ENCODE measurements around the gene LMF1. TPM values are rescaled to one million over a fixed set of nuclear protein-coding genes. Genes with fewer than 3 reads are reported as not detected.

LMF1 gene
- total RNA-seq, 2 experiments from 2014 or later: 21.3 to 22.6 TPM

DNA sequence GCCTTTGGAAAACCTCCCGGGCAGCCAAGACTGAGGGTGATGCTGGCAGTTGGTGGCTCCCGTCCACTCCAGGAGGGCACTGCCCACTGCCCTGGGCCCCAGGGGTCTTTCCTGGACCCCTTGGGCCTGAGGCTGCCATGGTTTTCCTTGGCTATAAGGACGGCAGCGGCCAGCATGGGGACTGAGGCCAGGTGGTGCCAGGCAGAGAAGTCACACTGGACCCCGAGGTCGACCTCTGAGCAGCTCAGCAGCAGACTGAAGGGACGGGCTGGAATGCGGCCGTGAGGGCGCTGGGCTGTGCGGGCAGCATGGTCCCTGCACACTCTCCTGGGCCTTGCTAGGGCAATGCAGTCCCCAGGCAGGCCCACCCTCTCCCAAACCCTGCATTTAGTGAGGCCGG, 114.7 kb downstream of the LMF1 start:
- Mint-ChIP-seq H3K27ac (no peak overlapping the region), H3K4me1 (no peaks in the 10 kb centered on the region), H3K27me3 (no peaks in the 10 kb centered on the region), H3K9me3 (peaks cover 11% of the 10 kb centered on the region), H3K36me3 (ENCODE audit: low read depth) (peaks cover 19% of the 10 kb centered on the region), H3K4me3 (no peak overlapping the region)
- CTCF ChIA-PET: no interaction called here
- no peak for DNase-seq
- POLR2A ChIA-PET: no interaction called here

DNA sequence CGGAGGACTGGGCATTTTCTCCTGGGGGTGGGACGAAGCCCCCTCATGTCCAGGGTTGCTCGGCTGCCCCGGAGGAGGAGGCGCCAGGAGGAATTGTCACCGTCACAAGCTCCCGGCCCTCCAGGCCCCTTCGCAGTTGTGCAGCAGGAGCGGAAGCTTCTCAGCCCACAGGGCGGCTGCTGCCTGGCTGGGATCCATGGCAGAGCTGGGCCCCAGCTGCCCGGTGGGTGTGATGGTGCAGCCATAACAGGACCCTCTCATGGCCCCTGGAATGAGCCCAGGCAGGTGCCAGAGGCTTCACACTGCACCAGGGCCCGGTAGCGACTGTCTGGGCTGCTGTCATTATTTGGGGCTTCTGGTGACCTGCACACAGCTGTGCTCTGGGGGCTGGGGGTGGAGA, 115.3 kb downstream of the LMF1 start:
- Mint-ChIP-seq H3K36me3 (ENCODE audit: low read depth) (peaks cover 17% of the 10 kb centered on the region), H3K27me3 (no peaks in the 10 kb centered on the region), H3K27ac (no peak overlapping the region), H3K4me3 (no peak overlapping the region), H3K9me3 (peaks cover 15% of the 10 kb centered on the region), H3K4me1 (no peaks in the 10 kb centered on the region)
- DNase-seq: no peak
- POLR2A ChIA-PET: no interaction called here
- CTCF ChIA-PET: no interaction called here

DNA sequence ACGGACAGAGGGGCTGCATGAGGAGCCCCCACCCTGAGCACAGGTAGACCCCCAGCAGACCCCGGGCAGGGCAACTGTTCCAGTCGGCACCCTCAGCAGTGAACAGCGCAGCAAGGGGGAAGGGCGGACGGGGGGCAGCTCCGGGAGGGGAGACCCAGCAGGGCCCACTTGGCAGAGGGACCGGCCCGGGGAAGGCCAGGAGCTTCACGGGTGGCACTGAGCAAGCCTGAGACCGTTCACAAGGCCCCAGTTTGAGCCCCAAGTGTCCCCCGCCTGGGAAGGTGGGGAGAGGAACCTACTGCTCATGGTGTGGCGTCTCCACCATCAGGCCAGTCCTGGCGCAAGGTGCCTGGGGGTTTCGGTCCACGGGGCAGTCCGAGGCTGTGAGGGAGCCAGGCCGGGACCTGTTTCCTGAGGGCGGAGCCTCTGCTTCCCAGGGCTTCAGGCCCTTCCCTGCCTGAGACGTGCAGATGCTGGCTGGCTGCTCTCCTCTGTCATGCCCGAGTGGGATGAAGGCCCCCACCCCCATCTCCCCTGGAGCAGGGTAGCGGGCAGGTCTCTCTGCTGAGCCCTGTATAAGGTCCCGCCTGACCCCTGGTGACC, 115.9 kb downstream of the LMF1 start:
- H3K4me1 Mint-ChIP-seq: no peaks in the 10 kb centered on the region
- POLR2A ChIA-PET: no interaction called here
- DNase-seq: no peak
- no peaks in the 10 kb centered on the region for H3K27me3 Mint-ChIP-seq
- peaks cover 20% of the 10 kb centered on the region for H3K9me3 Mint-ChIP-seq
- H3K27ac Mint-ChIP-seq: no peak overlapping the region
- H3K36me3 Mint-ChIP-seq (ENCODE audit: low read depth): peaks cover 22% of the 10 kb centered on the region
- no peak overlapping the region for H3K4me3 Mint-ChIP-seq
- CTCF ChIA-PET: no interaction called here

- DNase-seq: no peak
- POLR2A ChIA-PET: no interaction called here
- H3K9me3 Mint-ChIP-seq: peaks cover 19% of the 10 kb centered on the region
- H3K4me3 Mint-ChIP-seq: no peak overlapping the region
- H3K27ac Mint-ChIP-seq: no peak overlapping the region
- no peaks in the 10 kb centered on the region for H3K27me3 Mint-ChIP-seq
- CTCF ChIA-PET: no interaction called here
- H3K36me3 Mint-ChIP-seq (ENCODE audit: low read depth): peaks cover 21% of the 10 kb centered on the region
- H3K4me1 Mint-ChIP-seq: no peaks in the 10 kb centered on the region
Measured at GRCh38 chr16:853981-854807, 116.6 kb downstream of the LMF1 start.

DNA sequence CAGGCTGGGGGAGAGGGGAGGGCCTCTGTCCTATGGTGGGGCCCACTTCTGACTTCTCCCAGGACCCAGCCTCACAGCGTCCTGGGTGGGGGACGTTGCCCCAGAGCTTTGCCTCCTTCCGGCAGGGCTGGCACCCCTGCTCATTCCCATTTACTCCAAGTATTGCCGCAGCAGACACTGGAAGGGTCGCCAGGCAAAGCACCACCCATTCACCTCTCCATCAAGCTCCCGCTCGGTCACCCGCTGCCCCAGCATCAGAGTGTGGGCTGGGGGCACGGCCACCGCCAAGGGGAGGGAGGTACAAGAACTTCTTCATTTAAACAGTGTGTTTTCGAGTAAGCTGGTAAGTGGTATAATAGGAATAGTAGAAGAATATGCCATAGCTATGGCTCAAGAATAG, 117.5 kb downstream of the LMF1 start:
- Mint-ChIP-seq H3K4me3 (no peak overlapping the region), H3K27ac (no peak overlapping the region), H3K27me3 (no peaks in the 10 kb centered on the region), H3K9me3 (peaks cover 19% of the 10 kb centered on the region), H3K36me3 (ENCODE audit: low read depth) (peaks cover 21% of the 10 kb centered on the region), H3K4me1 (no peaks in the 10 kb centered on the region)
- no peak for DNase-seq
- ChIA-PET POLR2A (no interaction called here), CTCF (no interaction called here)

- POLR2A ChIA-PET: no interaction called here
- Mint-ChIP-seq H3K27ac (no peak overlapping the region), H3K27me3 (no peaks in the 10 kb centered on the region), H3K4me1 (no peaks in the 10 kb centered on the region), H3K36me3 (ENCODE audit: low read depth) (peaks cover 21% of the 10 kb centered on the region), H3K4me3 (no peak overlapping the region), H3K9me3 (peaks cover 19% of the 10 kb centered on the region)
- no peak for DNase-seq
- CTCF ChIA-PET: no interaction called here
Measured at GRCh38 chr16:852451-853185, 118.2 kb downstream of the LMF1 start.

GRCh38 chr16:851871-852270, 118.9 kb downstream of the LMF1 start:
- CTCF ChIA-PET: no interaction called here
- no peaks in the 10 kb centered on the region for H3K27me3 Mint-ChIP-seq
- POLR2A ChIA-PET: no interaction called here

GRCh38 chr16:851209-851810, 119.5 kb downstream of the LMF1 start:
- ChIA-PET POLR2A (no interaction called here), CTCF (no interaction called here)
- Mint-ChIP-seq H3K4me3 (no peak overlapping the region), H3K4me1 (no peaks in the 10 kb centered on the region), H3K9me3 (peaks cover 17% of the 10 kb centered on the region), H3K27ac (no peak overlapping the region), H3K36me3 (ENCODE audit: low read depth) (peaks cover 17% of the 10 kb centered on the region), H3K27me3 (no peaks in the 10 kb centered on the region)
- no peak for DNase-seq

More at GRCh38 chr16:851871-852270, 118.9 kb downstream of the LMF1 start:
- Mint-ChIP-seq H3K4me3 (no peak overlapping the region), H3K4me1 (no peaks in the 10 kb centered on the region), H3K36me3 (ENCODE audit: low read depth) (peaks cover 19% of the 10 kb centered on the region), H3K27ac (no peak overlapping the region), H3K9me3 (peaks cover 19% of the 10 kb centered on the region)
- no peak for DNase-seq

- no peaks in the 10 kb centered on the region for H3K27me3 Mint-ChIP-seq
- H3K36me3 Mint-ChIP-seq (ENCODE audit: low read depth): peaks cover 15% of the 10 kb centered on the region
- ChIA-PET POLR2A (no interaction called here), CTCF (no interaction called here)
- no peak overlapping the region for H3K27ac Mint-ChIP-seq
- no peaks in the 10 kb centered on the region for H3K4me1 Mint-ChIP-seq
- peaks cover 15% of the 10 kb centered on the region for H3K9me3 Mint-ChIP-seq
- DNase-seq: no peak
- H3K4me3 Mint-ChIP-seq: no peak overlapping the region
Measured at GRCh38 chr16:850668-851067, 120.1 kb downstream of the LMF1 start.

DNA sequence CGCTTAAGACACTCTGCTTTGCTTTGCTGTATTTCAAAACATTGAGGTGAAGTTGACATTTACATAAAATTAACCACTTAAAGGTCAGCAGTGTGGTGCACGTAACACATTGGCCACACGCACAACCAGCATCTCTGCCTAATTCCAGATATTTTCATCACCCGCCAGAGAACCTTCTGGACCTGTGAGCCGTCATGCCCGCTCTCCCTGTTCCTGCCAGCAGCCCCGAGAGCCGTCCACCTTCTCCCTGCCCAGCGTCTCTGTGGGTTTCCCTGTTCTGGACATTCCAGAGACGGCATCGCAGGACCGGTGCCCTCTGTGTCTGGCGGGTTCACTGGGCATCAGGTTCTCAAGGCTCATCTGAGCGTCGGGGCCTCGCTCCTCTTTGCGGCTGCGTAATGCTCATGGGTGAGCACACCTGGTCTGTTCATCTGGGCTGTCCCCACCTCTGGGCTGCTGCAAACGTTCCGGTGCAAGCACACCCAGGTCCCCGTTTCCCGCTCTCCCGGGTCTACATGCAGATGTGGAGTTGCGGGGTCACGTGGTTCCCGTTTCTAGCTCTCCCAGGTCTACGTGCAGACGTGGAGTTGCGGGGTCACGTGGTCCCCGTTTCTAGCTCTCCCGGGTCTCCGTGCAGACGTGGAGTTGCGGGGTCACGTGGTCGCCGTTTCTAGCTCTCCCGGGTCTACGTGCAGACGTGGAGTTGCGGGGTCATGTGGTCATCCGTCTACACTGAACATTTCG, 122.1 kb downstream of the LMF1 start:
- no peaks in the 10 kb centered on the region for H3K27me3 Mint-ChIP-seq
- ChIA-PET CTCF (no interaction called here), POLR2A (no interaction called here)
- H3K36me3 Mint-ChIP-seq (ENCODE audit: low read depth): peaks cover 14% of the 10 kb centered on the region
- H3K27ac Mint-ChIP-seq: no peak overlapping the region
- H3K9me3 Mint-ChIP-seq: peaks cover 14% of the 10 kb centered on the region
- no peak overlapping the region for H3K4me3 Mint-ChIP-seq
- no peak for DNase-seq
- no peaks in the 10 kb centered on the region for H3K4me1 Mint-ChIP-seq

DNA sequence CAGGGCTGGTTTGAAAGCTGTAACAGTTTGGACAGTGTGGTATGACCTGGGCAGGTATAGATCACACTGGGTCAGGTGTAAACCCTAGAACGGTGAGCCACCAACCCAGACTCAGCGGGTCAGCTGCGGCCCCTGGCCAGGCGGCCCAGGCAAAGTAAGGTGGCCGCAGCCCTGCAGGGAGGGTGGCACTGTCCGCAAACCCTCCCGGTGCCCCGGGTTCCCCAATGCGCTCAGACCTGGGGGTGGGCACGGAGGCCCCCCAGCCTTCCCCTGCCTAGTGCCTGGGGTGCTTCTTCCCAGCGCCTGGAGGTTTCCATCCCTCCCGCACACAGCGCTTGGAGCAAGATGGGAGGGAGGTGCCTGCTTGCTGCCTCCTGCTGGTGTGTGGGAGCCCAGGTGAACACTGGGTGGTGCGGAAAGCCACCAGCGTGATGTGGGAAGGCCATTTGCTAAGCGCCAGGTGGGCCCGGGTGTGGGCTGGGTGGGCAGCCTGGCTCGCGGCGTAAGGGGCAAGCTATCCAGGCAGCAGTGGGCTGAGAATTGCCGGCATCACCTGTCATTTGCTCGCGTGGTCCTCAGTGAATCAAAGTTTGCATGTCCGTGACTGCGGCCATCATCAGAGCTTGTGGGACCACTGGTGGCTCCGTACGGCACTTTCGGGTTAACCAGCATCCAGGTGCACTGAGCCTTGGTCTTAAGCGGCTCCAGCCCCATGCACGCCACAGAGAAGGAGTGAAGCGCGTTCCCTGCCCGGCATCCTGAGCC, 122.9 kb downstream of the LMF1 start:
- POLR2A ChIA-PET: no interaction called here
- Mint-ChIP-seq H3K4me3 (no peak overlapping the region), H3K9me3 (peaks cover 14% of the 10 kb centered on the region), H3K27me3 (no peaks in the 10 kb centered on the region), H3K4me1 (no peaks in the 10 kb centered on the region), H3K36me3 (ENCODE audit: low read depth) (peaks cover 10% of the 10 kb centered on the region), H3K27ac (no peak overlapping the region)
- DNase-seq: no peak
- CTCF ChIA-PET: no interaction called here

- no peaks in the 10 kb centered on the region for H3K4me1 Mint-ChIP-seq
- H3K4me3 Mint-ChIP-seq: no peak overlapping the region
- CTCF ChIA-PET: no interaction called here
- POLR2A ChIA-PET: no interaction called here
- H3K9me3 Mint-ChIP-seq: peaks cover 14% of the 10 kb centered on the region
- DNase-seq: no peak
- peaks cover 10% of the 10 kb centered on the region for H3K36me3 Mint-ChIP-seq (ENCODE audit: low read depth)
- no peak overlapping the region for H3K27ac Mint-ChIP-seq
- no peaks in the 10 kb centered on the region for H3K27me3 Mint-ChIP-seq
Measured at GRCh38 chr16:847151-847550, 123.6 kb downstream of the LMF1 start.

All from activated CD4-positive, alpha-beta memory T cell treated with anti-CD3 and anti-CD28 coated beads, Interleukin-2, amount 10 ng/mL, durations not matched to agents 7 days and 5 days (primary cell).